ENCODE measurements around the gene ULK1. TPM values are rescaled to one million over a fixed set of nuclear protein-coding genes. Genes with fewer than 3 reads are reported as not detected.

The ULK1 gene
- total RNA-seq, 1 experiment from 2014 or later = 34.2 TPM

- Histone ChIP-seq H3K27ac (ENCODE audit: low read depth, low read length) (no peak overlapping the region), H3K79me2 (ENCODE audit: insufficient read depth, low read length) (no peaks in the 10 kb centered on the region), H3K9me3 (ENCODE audit: control insufficient read depth in 1 of 2, insufficient read depth in 1 of 2, low read depth in 1 of 2, low read length in 2 of 2) (no peaks in the 10 kb centered on the region), H3K36me3 (ENCODE audit: control insufficient read depth in 1 of 2, insufficient read depth in 2 of 2, low read length in 2 of 2) (no peaks in the 10 kb centered on the region; a peak in 1 of 4 replicates), H3K27me3 (ENCODE audit: insufficient read depth, low read length) (no peaks in the 10 kb centered on the region), H3K4me2 (ENCODE audit: low read length) (no peak overlapping the region), H3K9ac (ENCODE audit: low read length) (no peak overlapping the region), H3K4me1 (ENCODE audit: control insufficient read depth in 1 of 2, insufficient read depth in 2 of 2, low read length in 2 of 2) (peaks cover 3 to 4% of the 10 kb centered on the region in 2 experiments), H3K9me2 (ENCODE audit: insufficient read depth) (no peaks in the 10 kb centered on the region), H3K4me3 (replicated peaks in 1 of 2; ENCODE audit: low read depth in 1 of 2, low read length in 2 of 2) (no peak overlapping the region), H4K20me1 (ENCODE audit: insufficient read depth) (no peaks in the 10 kb centered on the region), H2AFZ (ENCODE audit: low read depth, low read length, poor library complexity, severe bottlenecking) (no peak overlapping the region)
- BruUV-seq (replicated peaks) = no TSS peak
- ATAC-seq (no peak), DNase-seq (ENCODE audit: low read depth, low spot score) (no peak)
- CTCF ChIA-PET = no interaction called here
- RAD21 ChIA-PET (ENCODE audit: low non-redundant PET in 1 of 2, low total read pairs in 2 of 2, uncharacterized antibody in 2 of 2, unreplicated experiment in 2 of 2) = no interaction called here
- TF ChIP-seq YY1 (IDR thresholded peaks at IDR 0.05; ENCODE audit: extremely low read depth, insufficient replicate concordance, low read depth, low read length) (no peak), ATF3 (IDR thresholded peaks at IDR 0.05) (no peak), CTCF (IDR thresholded peaks at IDR 0.05 in 2 of 3, conservative IDR thresholded peaks at IDR 0.05 in 1 of 3; ENCODE audit: borderline replicate concordance in 1 of 3, insufficient read depth in 1 of 3, low read depth in 2 of 3, low read length in 2 of 3) (no peak), ZNF274 (IDR thresholded peaks at IDR 0.05; ENCODE audit: low read depth, low read length) (no peak), SP1 (IDR thresholded peaks at IDR 0.05; ENCODE audit: low read depth) (no peak), POLR2A (IDR thresholded peaks at IDR 0.05; ENCODE audit: borderline replicate concordance, extremely low read depth, insufficient read depth, insufficient read length) (no peak), CBX3 (IDR thresholded peaks at IDR 0.05; ENCODE audit: low read depth) (no peak), CEBPB (IDR thresholded peaks at IDR 0.05; ENCODE audit: low read depth) (no peak), REST (IDR thresholded peaks at IDR 0.05; ENCODE audit: low read depth) (no peak), SRF (IDR thresholded peaks at IDR 0.05; ENCODE audit: low read depth) (no peak), POLR2AphosphoS5 (IDR thresholded peaks at IDR 0.05; ENCODE audit: low read depth, low read length) (no peak), TCF7L2 (IDR thresholded peaks at IDR 0.05; ENCODE audit: borderline replicate concordance, extremely low read depth, insufficient read depth, insufficient read length) (no peak), SIN3A (IDR thresholded peaks at IDR 0.05; ENCODE audit: low read depth) (no peak)
- intact Hi-C loops (cut with micrococcal nuclease) = no loop called here
- POLR2A ChIA-PET = no interaction called here
Measured at GRCh38 chr12:131922772-131923171, 28.4 kb downstream of the ULK1 start.

All from HCT116 (cell line).